Measurements from ENCODE around the gene STRA8. TPM values are rescaled to one million over a fixed set of nuclear protein-coding genes. Genes with fewer than 3 reads are reported as not detected.
"Not testable (repeated sequence)": the region's sequence is repeated elsewhere in the genome, so short reads cannot be mapped to it uniquely, and the experiment has no call there.

Gene STRA8
- total RNA-seq, 1 donor from 2014 or later, result not detected

GRCh38 chr7:135204876-135205275 is 28.8 kb upstream of the STRA8 start:
- DNase-seq (ENCODE audit: low read depth), result no peak

DNA sequence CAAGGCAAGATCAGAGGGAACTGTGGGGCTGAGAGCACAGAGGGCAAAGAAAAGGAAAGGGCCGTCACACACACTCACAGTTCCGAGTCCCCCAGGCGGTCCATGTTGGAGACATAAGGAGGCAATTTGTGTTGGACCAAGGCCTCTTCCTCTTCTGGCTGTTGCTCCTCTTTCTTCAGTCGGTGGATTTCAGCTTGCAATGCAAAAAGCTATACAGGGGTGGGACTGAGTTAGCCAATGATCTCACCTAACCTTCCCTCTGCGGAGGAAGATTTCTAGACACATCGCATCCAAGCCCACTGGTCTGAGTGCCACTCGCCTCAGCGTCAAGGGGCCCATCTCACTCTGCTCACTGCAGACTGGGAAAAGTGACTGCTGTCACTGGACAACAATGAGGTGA is 27.8 kb upstream of the STRA8 start:
- no peak for DNase-seq (ENCODE audit: low read depth)

DNA sequence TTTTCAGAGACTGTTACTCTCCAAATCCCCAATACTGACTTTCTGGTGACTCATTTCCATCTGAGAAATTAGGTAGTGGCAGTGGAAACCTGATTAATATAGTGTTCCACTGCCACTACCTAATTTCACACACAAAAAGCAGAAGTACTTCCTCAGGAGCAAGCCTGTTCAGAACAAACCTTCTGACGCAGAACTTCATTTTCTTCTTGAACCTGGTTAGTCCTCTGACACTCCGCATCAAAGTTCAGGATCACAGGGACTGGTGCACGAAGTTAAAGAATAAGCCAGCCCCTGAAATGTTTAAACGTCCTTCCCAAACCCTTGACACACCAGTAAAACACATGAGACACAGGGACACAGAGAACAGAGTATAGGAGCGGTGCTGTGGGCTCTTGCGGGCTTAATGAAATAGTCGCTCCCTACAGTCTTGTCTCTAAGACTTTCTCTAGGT is 26.7 kb upstream of the STRA8 start:
- no peak for DNase-seq (ENCODE audit: low read depth)

- DNase-seq (ENCODE audit: low read depth), result no peak
Observed at GRCh38 chr7:135207406-135208101, 26.1 kb upstream of the STRA8 start.

DNA sequence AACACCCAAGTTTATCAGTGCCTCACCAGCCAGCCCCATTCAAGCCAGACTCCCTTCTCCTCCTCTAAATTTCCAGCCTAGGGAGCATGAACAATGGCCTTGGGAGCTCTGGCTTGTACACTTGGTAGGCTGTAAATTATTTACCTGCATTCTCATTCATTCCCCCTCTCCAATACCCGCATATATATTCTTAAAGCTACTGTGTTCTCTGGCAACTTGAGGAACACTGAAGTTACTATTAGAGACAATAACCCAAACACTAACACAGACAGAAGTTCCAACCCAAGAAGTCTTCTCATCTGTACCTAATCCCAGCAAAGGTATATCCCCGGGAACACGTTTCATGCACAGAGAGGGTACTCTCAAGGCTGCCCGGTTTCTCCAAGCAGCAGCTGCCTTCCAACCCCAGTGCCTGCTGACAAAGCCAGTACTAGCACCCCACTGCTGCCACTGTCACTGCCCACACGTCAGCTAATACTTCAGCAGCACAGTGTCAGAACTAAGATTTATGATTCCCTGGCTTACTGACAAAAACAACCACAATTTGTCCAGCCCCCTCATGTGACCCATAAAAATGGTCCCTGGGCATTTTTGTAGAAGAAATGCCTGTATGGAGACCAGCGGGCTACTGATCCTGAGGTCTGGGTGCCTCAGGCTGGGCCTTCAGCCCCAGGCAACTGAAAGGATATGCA is 25.4 kb upstream of the STRA8 start:
- peak; percentile 7 for DNase-seq (ENCODE audit: low read depth)

DNA sequence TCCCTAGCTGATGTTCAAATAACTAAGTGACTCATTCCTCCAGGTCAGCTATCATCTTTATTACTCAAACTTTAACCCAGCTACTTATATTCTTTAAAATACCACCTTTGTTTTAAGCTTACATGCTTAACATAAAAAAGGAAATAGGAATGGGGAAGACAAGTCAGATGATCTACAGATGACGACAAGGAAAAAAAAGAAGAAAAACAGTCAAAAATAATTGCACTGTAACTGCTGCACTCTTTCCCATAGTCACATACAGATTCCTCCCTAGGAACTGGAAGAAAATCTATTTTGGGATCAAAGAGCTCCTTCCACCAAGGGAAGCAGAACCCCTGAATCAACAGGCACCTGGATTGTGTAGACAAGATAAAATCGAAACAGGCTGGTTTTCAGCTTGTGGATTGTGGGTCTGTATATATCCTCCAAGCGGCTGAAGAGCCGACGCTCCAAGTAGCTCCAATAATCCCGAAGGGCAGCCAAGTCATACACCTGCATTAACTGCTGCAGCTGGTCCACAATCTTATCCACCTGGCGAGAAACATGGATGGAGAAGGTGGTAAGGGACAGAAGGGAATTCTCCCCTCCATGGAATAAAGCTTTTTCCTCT is 24.3 kb upstream of the STRA8 start:
- DNase-seq (ENCODE audit: low read depth), result no peak

GRCh38 chr7:135210888-135211178 is 22.8 kb upstream of the STRA8 start:
- DNase-seq (ENCODE audit: low read depth), result peak; percentile 50

- peak; percentile 96 for DNase-seq (ENCODE audit: low read depth)
Observed at GRCh38 chr7:135211179-135211945, 22.3 kb upstream of the STRA8 start, which contains the start of gene WDR91. Gene WDR91 (minus strand): TSS chr7:135211526. CDS start chr7:135211502, 24 bp downstream.

DNA sequence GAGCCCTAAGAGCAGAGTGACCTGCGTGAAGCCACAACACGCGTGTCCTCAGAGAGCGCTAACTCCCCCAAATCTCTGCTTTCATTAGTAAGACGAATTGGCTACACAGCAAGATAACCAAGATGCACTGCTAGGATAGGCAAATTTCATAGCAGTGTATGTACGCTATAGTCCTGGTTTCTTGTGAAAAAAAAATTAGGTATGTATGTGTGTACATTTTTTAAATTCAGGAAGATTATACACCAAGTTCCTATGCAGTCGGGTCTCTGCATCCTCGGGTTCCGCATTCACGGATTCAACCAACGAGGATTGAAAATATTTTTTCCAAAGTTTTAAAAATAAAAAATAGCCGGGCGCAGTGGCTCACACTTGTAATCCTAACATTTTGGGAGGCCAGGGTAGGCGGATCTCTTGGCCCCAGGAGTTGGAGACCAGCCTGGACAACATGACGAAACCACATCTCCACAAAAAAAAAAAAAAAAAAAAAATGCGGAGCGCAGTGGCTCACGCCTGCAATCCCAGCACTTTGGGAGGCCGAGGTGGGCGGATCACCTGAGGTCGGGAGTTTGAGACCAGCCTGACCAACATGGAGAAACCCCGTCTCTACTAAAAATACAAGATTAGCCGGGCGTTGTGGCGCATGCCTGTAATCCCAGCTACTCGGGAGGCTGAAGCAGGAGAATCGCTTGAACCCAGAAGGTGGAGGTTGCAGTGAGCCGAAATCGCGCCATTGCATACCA is 21.5 kb upstream of the STRA8 start:
- peak; percentile 73 for DNase-seq (ENCODE audit: low read depth)

DNA sequence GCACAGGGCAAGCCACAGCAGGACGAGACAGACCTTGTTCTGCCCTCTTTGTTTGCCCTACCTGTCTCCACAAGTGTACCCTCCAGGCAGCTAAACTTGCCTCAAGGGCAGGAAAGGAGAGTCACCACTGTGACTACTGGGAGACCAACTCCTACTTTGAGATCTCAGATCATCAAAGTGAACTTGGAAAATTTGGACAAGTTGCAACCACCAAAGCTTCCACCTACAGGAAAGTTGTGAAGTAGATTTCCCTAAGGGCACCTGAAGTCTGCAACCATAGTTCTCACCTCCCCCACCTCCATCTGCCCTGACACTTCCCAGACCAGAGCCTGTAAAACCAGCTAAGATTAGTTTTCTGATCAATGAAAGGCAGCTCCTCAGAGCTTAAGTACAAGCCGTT is 19.8 kb upstream of the STRA8 start:
- DNase-seq (ENCODE audit: low read depth), result no peak

DNA sequence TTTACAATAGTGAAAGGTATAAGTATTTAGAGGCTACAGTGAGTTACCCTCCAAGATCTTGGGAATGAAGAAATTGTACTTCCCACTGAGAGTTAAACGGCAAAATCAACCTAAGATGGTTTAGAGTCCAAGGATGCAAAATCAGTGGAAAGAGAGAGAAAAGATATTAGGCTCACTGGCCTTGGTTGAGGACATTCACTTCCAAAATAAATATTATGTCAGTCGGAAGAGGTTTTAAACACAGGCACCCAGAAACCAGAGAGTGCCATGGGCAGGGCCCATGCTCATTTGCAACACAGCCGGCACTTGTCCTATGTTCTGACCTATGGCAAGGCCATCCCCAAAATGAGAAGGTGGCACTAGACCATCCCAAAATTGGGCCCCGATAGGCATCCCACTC is 18.5 kb upstream of the STRA8 start:
- no peak for DNase-seq (ENCODE audit: low read depth)

DNA sequence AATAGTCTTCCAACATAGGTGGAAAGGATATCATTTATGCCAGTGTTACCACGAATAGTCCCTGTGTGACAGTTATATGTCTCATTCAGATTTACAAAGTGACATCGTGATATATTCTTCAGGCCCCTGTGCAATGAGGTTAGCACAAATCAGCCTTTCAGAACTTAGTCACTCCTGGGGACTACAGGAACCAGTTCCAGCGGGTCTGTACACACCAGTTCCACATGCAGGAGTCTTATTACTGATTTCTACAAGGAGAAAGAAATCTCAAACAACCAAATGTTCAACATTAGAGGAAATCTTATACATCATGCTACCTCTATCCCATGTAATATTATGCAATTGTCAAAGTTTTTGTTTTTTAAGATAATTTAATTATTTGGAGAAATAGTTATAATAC is 17.9 kb upstream of the STRA8 start:
- DNase-seq (ENCODE audit: low read depth), result no peak

DNA sequence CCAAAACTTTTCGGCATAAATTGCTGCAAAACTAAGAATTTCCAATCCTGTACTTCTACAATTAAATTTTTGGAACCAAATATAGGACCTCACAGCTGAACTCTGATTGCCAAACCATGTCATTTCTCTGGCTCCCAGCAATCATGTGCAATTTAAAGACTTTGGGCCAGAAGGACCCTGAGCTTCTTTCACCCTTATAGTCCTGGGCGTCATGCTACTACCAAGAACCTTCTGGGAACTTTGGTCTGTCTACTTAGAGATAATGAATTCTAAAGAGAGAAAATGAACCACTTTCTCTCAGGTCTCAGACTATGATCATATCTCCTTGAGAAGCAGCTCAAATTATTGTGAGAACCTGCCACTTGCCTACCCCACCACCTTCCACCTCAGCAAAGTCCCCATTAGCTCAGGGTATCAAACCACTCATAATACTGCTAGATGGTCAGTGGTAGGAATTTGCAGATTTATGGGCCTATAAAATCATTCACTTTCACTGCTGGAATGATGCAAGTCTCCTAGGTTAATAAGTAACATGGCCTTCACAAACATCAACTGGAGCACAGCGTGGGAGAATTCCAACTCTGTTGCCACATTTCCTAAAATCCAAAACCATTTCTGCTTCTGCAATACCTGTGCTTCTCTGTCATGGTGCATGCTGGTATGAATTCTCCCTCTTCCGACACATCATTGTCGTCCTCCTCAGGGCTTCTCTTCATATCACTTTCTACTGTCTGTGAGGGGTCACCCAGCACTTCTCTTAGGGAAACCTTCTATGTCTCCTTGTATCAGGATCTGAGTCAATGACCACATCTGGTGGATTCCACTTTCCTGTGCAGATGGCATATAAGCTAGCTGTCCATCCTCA is 15.8 kb upstream of the STRA8 start:
- DNase-seq (ENCODE audit: low read depth), result no peak

DNA sequence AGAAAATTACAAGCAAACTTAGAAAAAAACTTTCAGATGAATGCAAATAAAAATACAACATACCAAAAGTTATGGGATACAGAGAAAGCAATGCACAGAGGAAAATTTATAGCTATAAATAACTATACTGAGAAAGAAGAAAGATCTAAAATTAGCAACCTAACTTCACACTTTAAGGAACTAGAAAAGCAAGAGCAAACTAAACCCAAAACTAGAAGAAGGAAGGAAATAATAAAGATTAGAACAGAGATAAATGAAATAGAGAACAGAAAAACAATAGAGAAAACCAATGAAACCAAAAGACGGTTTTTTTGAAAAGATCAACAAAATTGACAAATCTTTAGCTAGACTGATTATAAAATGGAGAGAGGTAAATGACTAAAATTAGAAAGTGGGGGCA is 9.6 kb upstream of the STRA8 start:
- no peak for DNase-seq (ENCODE audit: low read depth)

- DNase-seq (ENCODE audit: low read depth), result no peak
Observed at GRCh38 chr7:135231686-135232085, 2.0 kb upstream of the STRA8 start.

- no peak for DNase-seq (ENCODE audit: low read depth)
Observed at GRCh38 chr7:135232087-135232486, 1.6 kb upstream of the STRA8 start.

DNA sequence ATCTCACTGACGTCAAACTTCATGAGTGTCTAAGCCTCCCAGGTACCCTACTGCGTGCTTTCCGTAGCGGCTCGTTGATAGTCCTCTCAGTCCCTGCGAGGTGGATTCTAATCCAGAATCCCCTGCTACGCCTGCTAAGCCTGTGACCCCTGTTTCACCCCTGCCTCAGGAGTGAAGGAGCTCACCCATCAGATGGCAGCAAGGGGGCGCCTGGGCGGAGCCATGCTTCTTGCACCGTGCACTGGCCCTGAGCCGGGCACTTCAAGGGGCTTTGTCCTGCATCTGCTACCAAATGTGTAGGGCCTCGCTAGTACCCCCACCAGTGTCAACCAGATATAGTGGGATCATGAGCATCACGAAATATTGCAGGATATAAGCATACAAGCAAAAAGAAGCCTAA is 918 bp upstream of the STRA8 start:
- no peak for DNase-seq (ENCODE audit: low read depth)

- not testable (repeated sequence) for DNase-seq (ENCODE audit: low read depth)
Observed at GRCh38 chr7:135234095-135234494, 457 bp downstream of the STRA8 start.

GRCh38 chr7:135234727-135235126 is 1.1 kb downstream of the STRA8 start:
- no peak for DNase-seq (ENCODE audit: low read depth)

- no peak for DNase-seq (ENCODE audit: low read depth)
Observed at GRCh38 chr7:135235841-135236240, 2.2 kb downstream of the STRA8 start.
